ENCODE measurements around the gene GRIN3A.

DNA sequence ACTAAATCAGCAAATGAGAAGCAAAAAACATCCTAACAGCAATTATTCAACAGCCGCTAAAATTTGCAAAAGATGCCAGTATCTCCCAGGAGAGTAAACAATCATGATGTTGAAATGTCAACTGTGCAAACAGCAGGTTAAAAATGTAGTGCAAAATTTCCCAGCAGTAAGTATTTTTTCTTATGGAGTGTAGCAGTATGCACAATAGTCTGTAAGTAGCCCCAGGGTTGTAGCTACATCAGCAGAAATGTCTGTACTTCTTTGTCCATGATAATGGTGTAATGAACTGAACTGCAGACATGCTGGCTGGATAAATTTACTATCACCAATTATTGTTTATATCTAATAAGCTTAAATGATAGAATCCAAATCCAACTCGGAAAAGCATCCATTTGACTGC is 31.4 kb downstream of the GRIN3A start:
- TF ChIP-seq, protein P1, sequence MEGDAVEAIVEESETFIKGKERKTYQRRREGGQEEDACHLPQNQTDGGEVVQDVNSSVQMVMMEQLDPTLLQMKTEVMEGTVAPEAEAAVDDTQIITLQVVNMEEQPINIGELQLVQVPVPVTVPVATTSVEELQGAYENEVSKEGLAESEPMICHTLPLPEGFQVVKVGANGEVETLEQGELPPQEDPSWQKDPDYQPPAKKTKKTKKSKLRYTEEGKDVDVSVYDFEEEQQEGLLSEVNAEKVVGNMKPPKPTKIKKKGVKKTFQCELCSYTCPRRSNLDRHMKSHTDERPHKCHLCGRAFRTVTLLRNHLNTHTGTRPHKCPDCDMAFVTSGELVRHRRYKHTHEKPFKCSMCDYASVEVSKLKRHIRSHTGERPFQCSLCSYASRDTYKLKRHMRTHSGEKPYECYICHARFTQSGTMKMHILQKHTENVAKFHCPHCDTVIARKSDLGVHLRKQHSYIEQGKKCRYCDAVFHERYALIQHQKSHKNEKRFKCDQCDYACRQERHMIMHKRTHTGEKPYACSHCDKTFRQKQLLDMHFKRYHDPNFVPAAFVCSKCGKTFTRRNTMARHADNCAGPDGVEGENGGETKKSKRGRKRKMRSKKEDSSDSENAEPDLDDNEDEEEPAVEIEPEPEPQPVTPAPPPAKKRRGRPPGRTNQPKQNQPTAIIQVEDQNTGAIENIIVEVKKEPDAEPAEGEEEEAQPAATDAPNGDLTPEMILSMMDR (IDR thresholded peaks at IDR 0.05): no peak
- TF ChIP-seq POLR2A (IDR thresholded peaks at IDR 0.05): no peak

Data from heart left ventricle (tissue), 13 donors.